Thyroid gland (tissue), 4 donors: ENCODE data around the gene NOC4L.

Experiments
- POLR2A ChIP-seq, 2 donors: fragments of 450-650 bp; IDR thresholded peaks; one replicate each; pipeline ENCODE4 v1.6.1; 2017; ENCODE audit warnings: antibody characterized with exemption in 2 of 2, mild to moderate bottlenecking in 2 of 2, moderate library complexity in 1 of 2
- TF ChIP-seq, protein P1 (sequence below), 6 experiments: fragments of 200-600 bp in 3 of 6; fragments of 450-650 bp in 3 of 6; sonication (generic) in 3 of 6; IDR thresholded peaks; one replicate each; pipeline ENCODE4 v1.5.1; 2016 to 2019; ENCODE audit warnings: antibody characterized with exemption in 6 of 6, mild to moderate bottlenecking in 2 of 6, inconsistent platforms in 1 of 6, moderate library complexity in 1 of 6

DNA sequence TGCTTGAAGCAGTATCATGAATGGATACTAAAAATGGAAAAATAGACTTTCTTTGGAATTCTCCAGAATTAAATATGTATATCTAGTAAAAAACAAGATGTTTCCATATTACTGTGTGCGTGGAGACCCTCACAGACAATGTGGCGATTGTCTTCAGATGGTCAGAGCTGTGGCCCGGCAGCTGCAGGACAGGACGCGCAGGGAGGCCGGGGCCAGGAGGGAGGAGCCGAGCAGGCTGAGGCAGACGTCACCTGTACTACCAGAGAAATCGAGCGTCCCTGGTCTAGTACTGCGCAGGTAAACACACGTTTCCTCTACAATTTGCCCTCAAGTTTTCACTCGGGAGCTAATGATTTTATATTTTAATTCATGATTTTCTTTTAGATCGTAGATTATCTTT, 23.0 kb upstream of the NOC4L start:
- TF ChIP-seq, protein P1, sequence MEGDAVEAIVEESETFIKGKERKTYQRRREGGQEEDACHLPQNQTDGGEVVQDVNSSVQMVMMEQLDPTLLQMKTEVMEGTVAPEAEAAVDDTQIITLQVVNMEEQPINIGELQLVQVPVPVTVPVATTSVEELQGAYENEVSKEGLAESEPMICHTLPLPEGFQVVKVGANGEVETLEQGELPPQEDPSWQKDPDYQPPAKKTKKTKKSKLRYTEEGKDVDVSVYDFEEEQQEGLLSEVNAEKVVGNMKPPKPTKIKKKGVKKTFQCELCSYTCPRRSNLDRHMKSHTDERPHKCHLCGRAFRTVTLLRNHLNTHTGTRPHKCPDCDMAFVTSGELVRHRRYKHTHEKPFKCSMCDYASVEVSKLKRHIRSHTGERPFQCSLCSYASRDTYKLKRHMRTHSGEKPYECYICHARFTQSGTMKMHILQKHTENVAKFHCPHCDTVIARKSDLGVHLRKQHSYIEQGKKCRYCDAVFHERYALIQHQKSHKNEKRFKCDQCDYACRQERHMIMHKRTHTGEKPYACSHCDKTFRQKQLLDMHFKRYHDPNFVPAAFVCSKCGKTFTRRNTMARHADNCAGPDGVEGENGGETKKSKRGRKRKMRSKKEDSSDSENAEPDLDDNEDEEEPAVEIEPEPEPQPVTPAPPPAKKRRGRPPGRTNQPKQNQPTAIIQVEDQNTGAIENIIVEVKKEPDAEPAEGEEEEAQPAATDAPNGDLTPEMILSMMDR (IDR thresholded peaks at IDR 0.05), result no peak
- TF ChIP-seq POLR2A (IDR thresholded peaks at IDR 0.05), result no peak
